ENCODE results near the gene LIPG. TPM values are rescaled to one million over a fixed set of nuclear protein-coding genes. Genes with fewer than 3 reads are reported as not detected.
"Not testable (repeated sequence)": the region's sequence is repeated elsewhere in the genome, so short reads cannot be mapped to it uniquely, and the experiment has no call there.

LIPG gene
- under 1 TPM in 3 of 5 donors, not detected in 2; 0.22 to 0.76 (median 0.26) TPM for total RNA-seq
- total RNA-seq (2013), result 0.02 TPM
- 0 to 2.1 (median 0) reads per million in 29 experiments for total RNA-seq

- Histone ChIP-seq H3K27ac (ENCODE audit: low read length) (no peak within 1 kb of the TSS), H3K4me1 (ENCODE audit: control insufficient read depth in 1 of 2, extremely low read depth in 1 of 2, insufficient read depth in 2 of 2, low read length in 2 of 2) (peaks cover 0 to 22% of the 10 kb centered on the region in 2 experiments), H3K27me3 (replicated peaks in 1 of 2; ENCODE audit: control insufficient read depth in 2 of 2, extremely low read depth in 1 of 2, insufficient read depth in 2 of 2, low read length in 1 of 2) (peaks cover 11 to 60% of the 10 kb centered on the region in 2 experiments), H3K9me3 (no peaks in the 10 kb centered on the region), H3K36me3 (ENCODE audit: control insufficient read depth in 2 of 2, extremely low read depth in 1 of 2, insufficient read depth in 1 of 2, low read length in 1 of 2) (no peaks in the 10 kb centered on the region), H3K4me3 (ENCODE audit: control insufficient read depth in 1 of 2, extremely low read depth in 1 of 2, low read length in 1 of 2) (peak within 1 kb of the TSS; percentile 20 to 58)
- peak; percentile 66 to 85 (median 70) for ATAC-seq (replicated peaks in 1 of 4)
- peaks cover 21 to 32% (median 28%) of the 10 kb centered on the region in 3 donors for H3K4me1 Mint-ChIP-seq
- WGBS (ENCODE audit: insufficient coverage), result 3% methylated on average over 56 of the region's 67 CpGs
- peak in 20 of 35 experiments; percentile 2 to 60 (median 10) for DNase-seq
- CTCF ChIA-PET, result no interaction called here
- no peaks in the 10 kb centered on the region for H3K9me3 Mint-ChIP-seq
- H3K27ac Mint-ChIP-seq, result peak within 1 kb of the TSS in 1 of 2 donors; percentile 23
- H3K27me3 Mint-ChIP-seq, result peaks cover 72 to 78% of the 10 kb centered on the region in 2 donors
- POLR2A ChIA-PET, result no interaction called here
- H3K36me3 Mint-ChIP-seq, result no peaks in the 10 kb centered on the region
- H3K4me3 Mint-ChIP-seq, result peak within 1 kb of the TSS; percentile 68 to 81 (median 68)
Observed at GRCh38 chr18:49561289-49562193, at the start of gene LIPG. LIPG (plus strand) TSS chr18:49562057; CDS start chr18:49562309, 252 bp downstream.

DNA sequence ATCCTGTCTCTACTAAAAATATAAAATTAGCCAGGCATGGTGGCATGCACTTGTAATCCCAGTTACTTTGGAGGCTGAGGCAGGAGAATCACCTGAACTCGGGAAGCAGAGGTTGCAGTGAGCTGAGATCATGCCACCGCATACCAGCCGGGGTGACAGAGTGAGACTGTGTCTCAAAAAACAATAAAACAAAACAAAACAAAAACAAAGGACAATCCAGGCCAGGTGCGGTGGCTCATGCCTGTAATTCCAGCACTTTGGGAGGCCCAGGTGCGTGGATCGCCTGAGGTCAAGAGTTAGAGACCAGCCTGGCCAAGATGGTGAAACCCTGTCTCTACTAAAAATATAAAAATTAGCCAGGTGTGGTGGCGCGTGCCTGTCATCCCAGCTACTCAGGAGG lies 49.0 kb upstream of the LIPG start:
- 95% methylated on average over 3 of the region's 8 CpGs for WGBS (ENCODE audit: insufficient coverage)
- H3K4me3 ChIP-seq (ENCODE audit: control insufficient read depth in 1 of 2, extremely low read depth in 1 of 2, low read length in 1 of 2); H3K4me1 Mint-ChIP-seq; H3K36me3 ChIP-seq (ENCODE audit: control insufficient read depth in 2 of 2, extremely low read depth in 1 of 2, insufficient read depth in 1 of 2, low read length in 1 of 2); ATAC-seq (replicated peaks in 1 of 4); H3K27me3 Mint-ChIP-seq; H3K4me3 Mint-ChIP-seq; H3K9me3 Mint-ChIP-seq; POLR2A ChIA-PET; H3K4me1 ChIP-seq (ENCODE audit: control insufficient read depth in 1 of 2, extremely low read depth in 1 of 2, insufficient read depth in 2 of 2, low read length in 2 of 2); H3K9me3 ChIP-seq; DNase-seq; H3K36me3 Mint-ChIP-seq; H3K27ac Mint-ChIP-seq; H3K27me3 ChIP-seq (replicated peaks in 1 of 2; ENCODE audit: control insufficient read depth in 2 of 2, extremely low read depth in 1 of 2, insufficient read depth in 2 of 2, low read length in 1 of 2); H3K27ac ChIP-seq (ENCODE audit: low read length): not testable (repeated sequence)
- CTCF ChIA-PET, result interaction anchor here in 1 of 2 donors (0.7 to 0.8 kb wide), 2 partner anchors 343 to 446 kb away, joined by 3 read pairs; no protein-coding TSS in a partner anchor

DNA sequence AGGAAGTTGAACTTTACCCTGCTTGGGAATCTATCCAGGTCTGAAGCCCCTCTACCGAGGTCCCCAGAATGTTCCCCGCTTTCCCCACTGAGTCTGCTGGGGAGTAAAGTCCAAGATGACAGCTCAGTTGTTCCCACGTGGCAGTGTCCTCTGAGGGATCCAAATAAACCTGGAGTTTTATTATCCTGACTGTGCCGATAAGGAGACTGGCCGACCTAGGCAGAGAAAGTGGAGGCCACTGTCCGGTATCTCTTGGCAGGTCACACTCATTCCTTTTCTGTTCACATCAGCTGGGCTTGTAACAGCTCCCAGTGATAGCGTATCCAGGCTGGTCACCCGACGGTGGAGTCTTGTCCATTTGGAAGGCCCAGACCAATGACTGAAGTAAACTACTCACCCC lies 47.3 kb upstream of the LIPG start:
- H3K27me3 ChIP-seq (replicated peaks in 1 of 2; ENCODE audit: control insufficient read depth in 2 of 2, extremely low read depth in 1 of 2, insufficient read depth in 2 of 2, low read length in 1 of 2), result peaks cover 0 to 4% of the 10 kb centered on the region in 2 experiments
- no peaks in the 10 kb centered on the region for H3K4me1 ChIP-seq (ENCODE audit: control insufficient read depth in 1 of 2, extremely low read depth in 1 of 2, insufficient read depth in 2 of 2, low read length in 2 of 2)
- no peak for ATAC-seq (replicated peaks in 1 of 4)
- no peak overlapping the region for H3K4me3 ChIP-seq (ENCODE audit: control insufficient read depth in 1 of 2, extremely low read depth in 1 of 2, low read length in 1 of 2)
- Mint-ChIP-seq H3K27ac (no peak overlapping the region), H3K27me3 (peaks cover 4% of the 10 kb centered on the region in 2 donors), H3K4me3 (no peak overlapping the region), H3K4me1 (no peaks in the 10 kb centered on the region), H3K36me3 (no peaks in the 10 kb centered on the region), H3K9me3 (no peaks in the 10 kb centered on the region)
- no peak overlapping the region for H3K27ac ChIP-seq (ENCODE audit: low read length)
- H3K9me3 ChIP-seq, result no peaks in the 10 kb centered on the region
- WGBS (ENCODE audit: insufficient coverage), result 80% methylated on average over 2 of the region's 9 CpGs
- H3K36me3 ChIP-seq (ENCODE audit: control insufficient read depth in 2 of 2, extremely low read depth in 1 of 2, insufficient read depth in 1 of 2, low read length in 1 of 2), result no peaks in the 10 kb centered on the region
- no peak for DNase-seq
- CTCF ChIA-PET, result interaction anchor here (1.2 to 1.5 kb wide), 2 partner anchors 346 kb away, joined by 4 to 10 read pairs; no protein-coding TSS in a partner anchor
- POLR2A ChIA-PET, result no interaction called here

DNA sequence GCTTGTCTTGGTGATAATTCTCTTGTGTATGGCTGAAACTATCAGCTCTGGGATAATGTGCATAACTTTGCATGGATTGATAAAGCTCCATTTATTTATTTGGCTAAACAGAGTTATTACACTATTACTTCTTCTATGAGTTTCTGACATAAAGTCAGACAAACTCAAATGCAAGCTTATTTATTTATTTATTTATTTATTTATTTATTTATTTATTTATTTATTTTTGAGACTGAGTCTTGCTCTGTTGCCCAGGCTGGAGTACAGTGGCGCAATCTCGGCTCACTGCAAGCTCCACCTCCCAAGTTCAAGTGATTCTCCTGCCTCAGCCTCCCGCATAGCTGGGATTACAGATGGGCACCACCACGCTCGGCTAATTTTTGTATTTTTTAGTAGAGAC lies 46.9 kb upstream of the LIPG start:
- H3K27me3 ChIP-seq (replicated peaks in 1 of 2; ENCODE audit: control insufficient read depth in 2 of 2, extremely low read depth in 1 of 2, insufficient read depth in 2 of 2, low read length in 1 of 2); H3K4me3 Mint-ChIP-seq; H3K4me1 ChIP-seq (ENCODE audit: control insufficient read depth in 1 of 2, extremely low read depth in 1 of 2, insufficient read depth in 2 of 2, low read length in 2 of 2); H3K27ac ChIP-seq (ENCODE audit: low read length); ATAC-seq (replicated peaks in 1 of 4); H3K9me3 ChIP-seq; H3K9me3 Mint-ChIP-seq; POLR2A ChIA-PET; H3K4me1 Mint-ChIP-seq; H3K36me3 Mint-ChIP-seq; H3K27ac Mint-ChIP-seq; H3K27me3 Mint-ChIP-seq; H3K36me3 ChIP-seq (ENCODE audit: control insufficient read depth in 2 of 2, extremely low read depth in 1 of 2, insufficient read depth in 1 of 2, low read length in 1 of 2); DNase-seq; H3K4me3 ChIP-seq (ENCODE audit: control insufficient read depth in 1 of 2, extremely low read depth in 1 of 2, low read length in 1 of 2): not testable (repeated sequence)
- CTCF ChIA-PET, result interaction anchor here (1.2 to 1.5 kb wide), 2 partner anchors 346 kb away, joined by 4 to 10 read pairs; no protein-coding TSS in a partner anchor
- WGBS (ENCODE audit: insufficient coverage), result 89% methylated on average over 3 of the region's 5 CpGs

DNA sequence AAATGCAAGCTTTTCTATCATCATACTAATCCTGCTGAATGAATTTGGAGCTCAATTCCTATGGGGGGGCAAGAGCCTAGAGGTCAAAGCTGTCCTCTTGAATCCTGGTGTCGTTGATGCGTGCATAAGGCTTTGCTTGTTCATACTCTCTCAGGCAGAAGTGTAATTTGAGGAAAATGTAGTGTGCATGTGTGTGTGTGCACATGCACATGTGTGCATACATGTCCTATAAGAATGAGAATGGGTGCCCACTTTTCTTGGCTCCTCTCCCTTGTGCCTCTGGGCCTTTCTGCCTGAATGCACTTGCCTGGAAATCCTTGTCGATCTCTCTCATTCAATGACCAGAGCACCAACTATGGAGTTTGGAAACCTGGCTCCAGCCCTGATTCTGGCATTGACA lies 46.3 kb upstream of the LIPG start:
- Histone ChIP-seq H3K4me1 (ENCODE audit: control insufficient read depth in 1 of 2, extremely low read depth in 1 of 2, insufficient read depth in 2 of 2, low read length in 2 of 2) (no peaks in the 10 kb centered on the region), H3K27me3 (replicated peaks in 1 of 2; ENCODE audit: control insufficient read depth in 2 of 2, extremely low read depth in 1 of 2, insufficient read depth in 2 of 2, low read length in 1 of 2) (no peaks in the 10 kb centered on the region), H3K36me3 (ENCODE audit: control insufficient read depth in 2 of 2, extremely low read depth in 1 of 2, insufficient read depth in 1 of 2, low read length in 1 of 2) (no peaks in the 10 kb centered on the region), H3K4me3 (ENCODE audit: control insufficient read depth in 1 of 2, extremely low read depth in 1 of 2, low read length in 1 of 2) (no peak overlapping the region), H3K27ac (ENCODE audit: low read length) (no peak overlapping the region), H3K9me3 (no peaks in the 10 kb centered on the region)
- Mint-ChIP-seq H3K27ac (no peak overlapping the region), H3K36me3 (no peaks in the 10 kb centered on the region), H3K27me3 (peaks cover 4% of the 10 kb centered on the region in 2 donors), H3K9me3 (no peaks in the 10 kb centered on the region), H3K4me3 (no peak overlapping the region), H3K4me1 (no peaks in the 10 kb centered on the region)
- POLR2A ChIA-PET, result no interaction called here
- 83% methylated on average over 3 of the region's 3 CpGs for WGBS (ENCODE audit: insufficient coverage)
- CTCF ChIA-PET, result interaction anchor here (1.2 to 1.5 kb wide), 2 partner anchors 345 kb away, joined by 4 to 10 read pairs; no protein-coding TSS in a partner anchor
- ATAC-seq (replicated peaks in 1 of 4) (no peak), DNase-seq (no peak)

GRCh38 chr18:49517483-49517882 lies 44.4 kb upstream of the LIPG start:
- POLR2A ChIA-PET, result no interaction called here
- Histone ChIP-seq H3K27me3 (replicated peaks in 1 of 2; ENCODE audit: control insufficient read depth in 2 of 2, extremely low read depth in 1 of 2, insufficient read depth in 2 of 2, low read length in 1 of 2) (no peaks in the 10 kb centered on the region), H3K9me3 (no peaks in the 10 kb centered on the region), H3K27ac (ENCODE audit: low read length) (no peak overlapping the region), H3K4me1 (ENCODE audit: control insufficient read depth in 1 of 2, extremely low read depth in 1 of 2, insufficient read depth in 2 of 2, low read length in 2 of 2) (no peaks in the 10 kb centered on the region), H3K4me3 (ENCODE audit: control insufficient read depth in 1 of 2, extremely low read depth in 1 of 2, low read length in 1 of 2) (no peak overlapping the region), H3K36me3 (ENCODE audit: control insufficient read depth in 2 of 2, extremely low read depth in 1 of 2, insufficient read depth in 1 of 2, low read length in 1 of 2) (no peaks in the 10 kb centered on the region)
- 67% methylated on average over 1 of the region's 2 CpGs for WGBS (ENCODE audit: insufficient coverage)
- CTCF ChIA-PET, result no interaction called here
- no peak overlapping the region for H3K4me3 Mint-ChIP-seq
- H3K36me3 Mint-ChIP-seq, result no peaks in the 10 kb centered on the region
- DNase-seq (no peak), ATAC-seq (replicated peaks in 1 of 4) (no peak)
- H3K4me1 Mint-ChIP-seq, result no peaks in the 10 kb centered on the region
- no peak overlapping the region for H3K27ac Mint-ChIP-seq
- H3K27me3 Mint-ChIP-seq, result peaks cover 4% of the 10 kb centered on the region in 2 donors
- H3K9me3 Mint-ChIP-seq, result no peaks in the 10 kb centered on the region

Data from T-cell (primary cell).